Mesenchymal stem cell (in vitro differentiated cells and primary cell): ENCODE measurements around the gene SLIT3.

Experiments used
- DNase-seq: peaks from one replicate; pipeline ENCODE4 v3.0.0-alpha.2; 2013
- H2AFZ ChIP-seq: one replicate; pipeline ENCODE4 v1.6.1; 2013; ENCODE audit warnings: low read depth, mild to moderate bottlenecking, control low read depth, inconsistent platforms, low read length, moderate library complexity
- H2AK5ac ChIP-seq: 2 replicates; pipeline ENCODE4 v1.6.1; 2013; ENCODE audit warnings: low read length, moderate library complexity, mild to moderate bottlenecking, inconsistent platforms; ENCODE audit not compliant: severe bottlenecking
- H2BK120ac ChIP-seq: one replicate; pipeline ENCODE4 v1.6.1; 2013; ENCODE audit warnings: low read depth, mild to moderate bottlenecking, inconsistent platforms, low read length, moderate library complexity
- H2BK12ac ChIP-seq, 2 experiments: one replicate each; pipeline ENCODE4 v1.6.1; 2013; ENCODE audit warnings: inconsistent platforms in 2 of 2, low read length in 2 of 2, mild to moderate bottlenecking in 2 of 2, moderate library complexity in 2 of 2, control low read depth in 1 of 2
- H2BK15ac ChIP-seq: one replicate; pipeline ENCODE4 v1.6.1; 2013; ENCODE audit warnings: mild to moderate bottlenecking, low read depth, inconsistent platforms; ENCODE audit not compliant: poor library complexity, severe bottlenecking
- H2BK5ac ChIP-seq: 2 replicates; pipeline ENCODE4 v1.6.1; 2013; ENCODE audit warnings: low read depth, mild to moderate bottlenecking, low read length, control low read depth, inconsistent platforms; ENCODE audit not compliant: poor library complexity, severe bottlenecking
- H3K14ac ChIP-seq, 2 experiments: one replicate each; pipeline ENCODE4 v1.6.1; 2013; ENCODE audit warnings: inconsistent platforms in 2 of 2, low read length in 2 of 2, control low read depth in 1 of 2, mild to moderate bottlenecking in 1 of 2, moderate library complexity in 1 of 2
- H3K18ac ChIP-seq, 2 experiments: one replicate each; pipeline ENCODE4 v1.6.1; 2013; ENCODE audit warnings: inconsistent platforms in 2 of 2, low read length in 2 of 2, control low read depth in 1 of 2, low read depth in 1 of 2, mild to moderate bottlenecking in 1 of 2
- H3K23ac ChIP-seq, 2 experiments: one replicate each; pipeline ENCODE4 v1.6.1; 2013; ENCODE audit warnings: inconsistent platforms in 2 of 2, low read length in 2 of 2, mild to moderate bottlenecking in 2 of 2, moderate library complexity in 2 of 2, control low read depth in 1 of 2
- H3K27ac ChIP-seq: 2 replicates; pipeline ENCODE4 v1.5.1; 2013; ENCODE audit warnings: mild to moderate bottlenecking, moderate library complexity, low read length, control low read depth, inconsistent platforms; ENCODE audit not compliant: poor library complexity, severe bottlenecking
- H3K27me3 ChIP-seq, 2 experiments: 2 replicates each; pipeline versions ENCODE4 v1.6.1 to v1.7.0; 2013; ENCODE audit warnings: low read length in 2 of 2, mild to moderate bottlenecking in 2 of 2, moderate library complexity in 2 of 2, control low read depth in 1 of 2, inconsistent platforms in 1 of 2; ENCODE audit not compliant: control insufficient read depth in 1 of 2, insufficient read depth in 1 of 2
- H3K36me3 ChIP-seq, 2 experiments: 2 replicates each; pipeline versions ENCODE4 v1.6.1 to v1.7.0; 2013; ENCODE audit warnings: low read length in 2 of 2, control low read depth in 1 of 2, inconsistent platforms in 1 of 2, low read depth in 1 of 2, mild to moderate bottlenecking in 1 of 2; ENCODE audit not compliant: insufficient read depth in 2 of 2, control insufficient read depth in 1 of 2
- H3K4ac ChIP-seq, 2 experiments: one replicate each; pipeline ENCODE4 v1.6.1; 2013; ENCODE audit warnings: inconsistent platforms in 2 of 2, low read length in 2 of 2, mild to moderate bottlenecking in 2 of 2, moderate library complexity in 2 of 2, control low read depth in 1 of 2, low read depth in 1 of 2
- H3K4me1 ChIP-seq: 2 replicates; pipeline ENCODE4 v1.6.1; 2013; ENCODE audit warnings: low read depth, low read length, control low read depth; ENCODE audit not compliant: control insufficient read depth, insufficient read depth
- H3K4me2 ChIP-seq: 2 replicates; pipeline ENCODE4 v1.6.1; 2013; ENCODE audit warnings: low read length, mild to moderate bottlenecking, inconsistent platforms; ENCODE audit not compliant: poor library complexity, severe bottlenecking
- H3K4me3 ChIP-seq, 2 experiments: 2 replicates each; pipeline versions ENCODE4 v1.5.1 to v1.7.0; 2013; ENCODE audit warnings: low read length in 2 of 2, mild to moderate bottlenecking in 2 of 2, control low read depth in 1 of 2, low read depth in 1 of 2; ENCODE audit not compliant: insufficient read depth in 1 of 2
- H3K79me1 ChIP-seq: replicated peaks from 2 replicates; pipeline ENCODE4 v1.6.1; 2013; ENCODE audit warnings: mild to moderate bottlenecking, control low read depth, low read length, inconsistent platforms; ENCODE audit not compliant: poor library complexity, severe bottlenecking
- H3K9ac ChIP-seq: 2 replicates; pipeline ENCODE4 v1.7.0; 2013; ENCODE audit warnings: mild to moderate bottlenecking, low read length, moderate library complexity
- H3K9me3 ChIP-seq: 2 replicates; pipeline ENCODE4 v1.7.0; 2013; ENCODE audit warnings: mild to moderate bottlenecking, low read length; ENCODE audit not compliant: control insufficient read depth
- H4K8ac ChIP-seq: one replicate; pipeline ENCODE4 v1.6.1; 2013; ENCODE audit warnings: inconsistent platforms, mild to moderate bottlenecking, low read length, moderate library complexity
- H4K91ac ChIP-seq: one replicate; pipeline ENCODE4 v1.6.1; 2013; ENCODE audit warnings: mild to moderate bottlenecking, low read length, inconsistent platforms
- WGBS: methylation state at CpG from one replicate; pipeline ENCODE4 v1.1.7; 2013; ENCODE audit warnings: mixed read lengths; 5-methylcytosine and 5-hydroxymethylcytosine counted together

SLIT3 gene

GRCh38 chr5:168710706-168711105 lies 590.2 kb downstream of the SLIT3 start:
- H3K9me3 ChIP-seq = no peaks in the 10 kb centered on the region
- H2BK15ac ChIP-seq = no peak overlapping the region
- H2BK120ac ChIP-seq = no peak overlapping the region
- peaks cover 0 to 67% of the 10 kb centered on the region in 2 experiments for H3K36me3 ChIP-seq
- H3K4me1 ChIP-seq = peaks cover 6% of the 10 kb centered on the region
- H3K4me2 ChIP-seq = no peak overlapping the region
- no peak overlapping the region for H3K9ac ChIP-seq
- H2BK5ac ChIP-seq = no peak overlapping the region
- H3K79me1 ChIP-seq = no peaks in the 10 kb centered on the region
- no peak overlapping the region for H2AK5ac ChIP-seq
- no peak overlapping the region for H2BK12ac ChIP-seq
- no peak overlapping the region for H3K23ac ChIP-seq
- no peak overlapping the region for H3K27ac ChIP-seq
- H4K91ac ChIP-seq = no peak overlapping the region
- 99% methylated on average over 9 of the region's 9 CpGs for WGBS
- no peaks in the 10 kb centered on the region for H3K27me3 ChIP-seq
- H3K4ac ChIP-seq = no peak overlapping the region
- no peak overlapping the region for H3K14ac ChIP-seq
- no peak overlapping the region for H3K18ac ChIP-seq
- H3K4me3 ChIP-seq = no peak overlapping the region
- DNase-seq = no peak
- no peak overlapping the region for H2AFZ ChIP-seq
- H4K8ac ChIP-seq = no peak overlapping the region

GRCh38 chr5:168707716-168708695 lies 592.9 kb downstream of the SLIT3 start:
- Histone ChIP-seq H3K9ac (no peak overlapping the region), H3K14ac (no peak overlapping the region), H4K91ac (peak overlapping the region; percentile 11), H4K8ac (no peak overlapping the region), H3K4me1 (peaks cover 4% of the 10 kb centered on the region), H3K9me3 (no peaks in the 10 kb centered on the region), H3K4me3 (no peak overlapping the region), H3K23ac (no peak overlapping the region), H3K4me2 (no peak overlapping the region), H3K18ac (no peak overlapping the region), H3K79me1 (no peaks in the 10 kb centered on the region), H2BK12ac (no peak overlapping the region), H2BK5ac (no peak overlapping the region), H3K36me3 (peaks cover 0 to 82% of the 10 kb centered on the region in 2 experiments), H2BK120ac (no peak overlapping the region), H3K27ac (no peak overlapping the region), H2AK5ac (no peak overlapping the region), H2BK15ac (no peak overlapping the region), H3K4ac (no peak overlapping the region), H3K27me3 (no peaks in the 10 kb centered on the region), H2AFZ (no peak overlapping the region)
- DNase-seq = no peak
- WGBS = 93% methylated on average over 15 of the region's 15 CpGs

GRCh38 chr5:168706655-168707069 lies 594.3 kb downstream of the SLIT3 start:
- Histone ChIP-seq H3K23ac (no peak overlapping the region), H3K27me3 (no peaks in the 10 kb centered on the region), H3K4me3 (no peak overlapping the region), H3K79me1 (no peaks in the 10 kb centered on the region), H3K4ac (no peak overlapping the region), H4K91ac (no peak overlapping the region), H3K9ac (no peak overlapping the region), H3K9me3 (no peaks in the 10 kb centered on the region), H2AK5ac (no peak overlapping the region), H2BK5ac (no peak overlapping the region), H2BK15ac (no peak overlapping the region), H3K36me3 (peaks cover 0 to 90% of the 10 kb centered on the region in 2 experiments), H3K18ac (no peak overlapping the region), H3K14ac (no peak overlapping the region), H4K8ac (no peak overlapping the region), H3K27ac (no peak overlapping the region), H2BK12ac (no peak overlapping the region), H3K4me2 (no peak overlapping the region), H2BK120ac (no peak overlapping the region), H2AFZ (no peak overlapping the region), H3K4me1 (no peaks in the 10 kb centered on the region)
- peak; percentile 48 for DNase-seq
- 75% methylated on average over 5 of the region's 5 CpGs for WGBS

GRCh38 chr5:168705321-168705720 lies 595.6 kb downstream of the SLIT3 start:
- Histone ChIP-seq H3K23ac (no peak overlapping the region), H3K4ac (no peak overlapping the region), H2BK15ac (no peak overlapping the region), H3K9ac (no peak overlapping the region), H2BK120ac (no peak overlapping the region), H3K4me1 (no peaks in the 10 kb centered on the region), H3K27me3 (no peaks in the 10 kb centered on the region), H4K91ac (no peak overlapping the region), H4K8ac (no peak overlapping the region), H3K4me3 (no peak overlapping the region), H3K36me3 (peaks cover 0 to 90% of the 10 kb centered on the region in 2 experiments), H3K79me1 (no peaks in the 10 kb centered on the region), H3K9me3 (no peaks in the 10 kb centered on the region), H2AFZ (no peak overlapping the region), H2BK12ac (no peak overlapping the region), H3K18ac (no peak overlapping the region), H2BK5ac (no peak overlapping the region), H2AK5ac (no peak overlapping the region), H3K14ac (no peak overlapping the region), H3K27ac (no peak overlapping the region), H3K4me2 (no peak overlapping the region)
- DNase-seq = no peak
- WGBS = 90% methylated on average over 1 of the region's 1 CpG
